Nephron (organoid): Measurements from ENCODE around the gene SFTPA2.
A peak's percentile ranks its signal among the peaks of the same experiment; 100 is the strongest.
"Not testable (repeated sequence)": the region's sequence is repeated elsewhere in the genome, so short reads cannot be mapped to it uniquely, and the experiment has no call there.

Source experiments
- H3K27ac Mint-ChIP-seq, 3 experiments: 2 replicates each; pipeline ENCODE4 v1.8.0; 2020; ENCODE audit warnings: mixed read lengths in 3 of 3, mild to moderate bottlenecking in 2 of 3, moderate library complexity in 1 of 3
- H3K27me3 Mint-ChIP-seq: 2 replicates; pipeline ENCODE4 v1.8.0; 2021; ENCODE audit warnings: low read depth, mild to moderate bottlenecking, moderate library complexity, mixed read lengths
- H3K36me3 Mint-ChIP-seq: 2 replicates; pipeline ENCODE4 v1.8.0; 2020; ENCODE audit warnings: low read depth, mixed read lengths
- H3K4me1 Mint-ChIP-seq: 2 replicates; pipeline ENCODE4 v1.8.0; 2020; ENCODE audit warnings: mixed read lengths
- H3K4me3 Mint-ChIP-seq, 3 experiments: 2 replicates each; pipeline ENCODE4 v1.8.0; 2020; ENCODE audit warnings: mild to moderate bottlenecking in 3 of 3, mixed read lengths in 3 of 3, moderate library complexity in 2 of 3
- H3K9me3 Mint-ChIP-seq: 2 replicates; pipeline ENCODE4 v1.8.0; 2020; ENCODE audit warnings: mixed read lengths
- TF ChIP-seq, protein P1 (sequence below), 3 experiments: fragments of 200-600 bp; sonication (generic); IDR thresholded peaks; one replicate each; pipeline ENCODE4 v1.5.0; 2021; ENCODE audit warnings: antibody characterized with exemption in 3 of 3; ENCODE audit not compliant: unreplicated experiment in 3 of 3

The SFTPA2 gene

DNA sequence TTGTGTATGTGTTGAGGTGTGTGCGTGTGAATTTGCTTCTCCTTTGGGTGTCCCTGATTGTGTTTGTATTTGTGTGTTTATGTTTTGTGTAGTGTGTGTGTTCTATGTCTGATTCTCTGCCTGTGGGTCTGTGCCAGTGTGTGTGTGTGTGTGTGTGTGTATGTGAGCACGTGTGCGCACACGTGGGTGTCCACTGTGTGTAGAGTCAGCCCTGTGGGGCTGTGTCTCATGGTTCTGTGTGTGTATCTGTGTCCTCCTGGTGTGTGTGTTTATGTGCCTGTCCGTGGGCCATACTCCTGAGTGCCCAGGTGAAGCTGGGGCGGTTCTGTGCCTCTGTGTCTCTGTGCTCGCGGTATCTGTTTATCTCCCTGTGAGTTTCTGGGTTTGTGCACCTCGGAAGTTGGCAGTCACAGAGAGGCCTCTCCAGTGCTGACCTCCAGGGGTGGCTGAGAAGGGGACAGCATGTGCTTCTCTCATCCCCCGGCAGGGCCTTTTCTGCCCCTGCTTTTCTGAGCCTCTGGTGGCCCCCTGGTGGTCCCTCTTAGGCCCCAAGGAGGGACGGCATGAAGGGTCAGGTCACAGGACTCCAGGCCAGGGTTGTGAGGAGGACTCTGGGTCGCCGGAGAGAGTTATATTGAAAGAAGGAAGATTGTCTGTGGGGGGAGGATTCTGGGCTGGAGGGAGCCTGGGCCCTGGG is 36.9 kb downstream of the SFTPA2 start:
- H3K4me1 Mint-ChIP-seq, H3K36me3 Mint-ChIP-seq, H3K4me3 Mint-ChIP-seq, H3K27me3 Mint-ChIP-seq, H3K27ac Mint-ChIP-seq, H3K9me3 Mint-ChIP-seq: not testable (repeated sequence)

DNA sequence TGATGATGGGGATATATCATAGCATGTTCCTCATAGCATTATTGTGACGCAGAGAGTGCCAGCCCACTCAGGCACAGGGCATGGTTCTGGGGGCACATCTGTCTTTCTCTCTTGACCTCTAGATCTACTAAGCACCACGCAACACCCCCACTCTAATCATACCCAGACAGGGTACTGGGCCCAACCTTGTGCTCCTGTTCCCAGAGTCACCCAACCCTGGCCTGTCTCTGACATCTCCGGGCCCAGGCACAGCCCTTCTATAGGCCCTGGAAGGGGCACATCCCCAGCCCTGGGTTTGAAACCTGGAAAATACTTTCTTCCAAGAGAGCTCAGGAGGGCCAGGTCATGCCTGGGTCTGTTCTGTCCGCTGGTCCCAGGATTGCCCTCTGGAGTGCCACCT is 37.7 kb downstream of the SFTPA2 start:
- H3K27ac Mint-ChIP-seq, H3K9me3 Mint-ChIP-seq, H3K36me3 Mint-ChIP-seq, H3K4me3 Mint-ChIP-seq, H3K4me1 Mint-ChIP-seq, H3K27me3 Mint-ChIP-seq: not testable (repeated sequence)

DNA sequence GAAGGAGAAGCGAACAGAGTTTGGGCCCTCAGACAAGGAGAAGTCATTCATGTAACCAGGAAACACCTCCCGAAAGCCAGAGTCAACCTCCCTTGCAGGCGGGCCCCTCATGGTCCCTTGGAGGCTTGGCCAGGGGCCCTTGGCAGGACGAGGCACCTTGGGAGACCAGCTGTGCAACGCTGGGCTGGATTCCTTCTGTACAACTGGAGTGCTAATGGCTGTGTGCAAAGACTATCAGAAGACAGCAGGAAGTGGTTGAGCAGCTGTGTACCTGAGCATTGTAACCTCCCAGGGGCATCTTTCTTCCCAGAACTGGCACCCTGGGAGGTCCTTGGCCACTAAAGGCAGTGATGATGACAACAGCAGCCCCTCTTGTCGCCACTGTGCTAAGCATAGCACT is 38.5 kb downstream of the SFTPA2 start:
- H3K9me3 Mint-ChIP-seq, H3K27ac Mint-ChIP-seq, H3K4me1 Mint-ChIP-seq, H3K27me3 Mint-ChIP-seq, H3K36me3 Mint-ChIP-seq, H3K4me3 Mint-ChIP-seq: not testable (repeated sequence)

DNA sequence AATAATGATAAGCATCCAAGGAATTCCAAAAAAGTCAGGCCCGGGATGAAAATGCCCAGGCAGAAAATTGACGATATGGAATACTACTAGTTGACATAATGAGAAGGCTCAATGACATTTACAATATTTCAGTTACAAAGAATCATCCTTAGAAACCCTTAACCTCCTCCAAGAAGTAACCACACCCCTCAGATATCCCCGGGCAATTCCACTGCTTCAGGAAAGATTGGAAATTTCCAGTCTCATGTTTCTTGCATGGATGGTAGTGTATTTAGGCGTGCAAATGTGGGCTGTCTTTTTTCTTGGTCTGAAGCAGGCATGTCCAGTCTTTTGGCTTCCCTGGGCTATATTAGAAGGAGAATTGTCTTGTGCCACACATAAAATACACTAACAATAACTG is 42.6 kb downstream of the SFTPA2 start:
- not testable (repeated sequence) for H3K27me3 Mint-ChIP-seq, H3K9me3 Mint-ChIP-seq, H3K27ac Mint-ChIP-seq, H3K4me3 Mint-ChIP-seq, H3K36me3 Mint-ChIP-seq
- peaks cover 11% of the 10 kb centered on the region for H3K4me1 Mint-ChIP-seq

DNA sequence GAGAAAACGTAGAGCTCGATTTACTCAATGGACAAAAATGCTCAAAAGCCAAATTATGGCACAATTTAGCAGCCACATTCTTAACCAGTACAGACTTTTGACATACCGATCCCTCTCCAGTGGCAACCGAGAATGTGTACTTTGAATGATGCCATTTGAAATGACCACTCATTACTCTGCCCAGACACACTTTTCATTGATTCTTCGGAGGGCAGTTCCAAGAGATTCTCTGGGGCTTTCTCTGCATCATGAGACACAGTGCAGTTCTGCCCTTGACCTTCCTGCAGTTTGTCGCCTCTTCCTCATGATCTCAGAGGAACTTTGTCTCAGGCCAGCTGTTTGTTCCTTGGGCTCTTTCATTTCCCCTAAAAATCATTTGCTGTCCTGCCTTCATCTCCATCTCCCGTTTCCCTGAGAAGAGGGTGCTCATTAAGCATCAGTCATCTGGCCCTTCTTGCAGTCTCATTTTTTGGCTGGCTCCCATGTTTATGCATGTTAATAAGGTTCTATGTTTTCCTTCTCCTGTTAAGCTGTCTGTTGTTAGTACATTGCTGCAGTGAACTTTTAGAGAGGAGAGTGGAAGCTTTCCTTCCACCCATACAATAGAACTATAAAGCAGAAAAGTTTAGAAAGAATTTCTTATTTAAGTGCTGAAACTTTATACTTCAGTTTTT is 43.5 kb downstream of the SFTPA2 start:
- H3K27me3 Mint-ChIP-seq, H3K9me3 Mint-ChIP-seq, H3K36me3 Mint-ChIP-seq, H3K4me3 Mint-ChIP-seq: not testable (repeated sequence)
- Mint-ChIP-seq H3K27ac (peak overlapping the region in 1 of 3 experiments; percentile 22), H3K4me1 (peaks cover 15% of the 10 kb centered on the region)

DNA sequence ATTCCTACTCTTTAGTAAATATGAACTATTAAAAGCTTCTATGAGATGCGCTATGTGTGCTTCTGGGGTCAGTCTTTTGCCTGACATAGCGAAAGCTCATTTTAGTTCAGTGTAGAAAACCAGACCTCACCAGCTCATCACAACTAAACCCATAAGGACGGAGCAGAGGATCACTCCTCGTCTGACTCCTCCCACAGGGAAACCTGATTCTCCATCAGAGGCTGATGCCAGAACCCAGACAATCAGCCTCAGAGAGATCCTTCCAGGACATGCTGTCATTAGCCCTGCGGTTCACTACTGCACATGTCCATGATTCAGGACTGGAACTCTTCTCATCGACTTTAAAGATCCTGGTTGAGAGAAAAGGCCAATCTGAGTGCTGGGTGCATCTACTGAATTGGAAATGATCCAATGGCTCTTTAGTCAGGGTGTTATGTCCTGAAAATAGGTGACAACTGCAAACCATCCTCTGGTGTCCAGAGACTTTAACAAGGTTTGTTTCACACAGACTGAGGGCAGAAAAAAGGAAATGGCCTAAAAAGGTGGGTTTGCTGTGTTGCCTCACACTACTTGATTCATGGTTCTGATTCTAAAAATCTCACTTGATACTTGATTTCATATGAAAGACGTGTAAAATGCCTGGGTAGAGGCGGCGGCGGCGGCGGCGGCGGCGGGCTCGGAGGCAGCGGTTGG is 48.2 kb downstream of the SFTPA2 start, which contains the start of gene EIF5AL1:
TSS of gene EIF5AL1 (plus strand) at position 643 of the 693 bp plus-strand sequence. CDS start 117 bp downstream, outside the sequence.
- Mint-ChIP-seq H3K4me1 (peaks cover 27% of the 10 kb centered on the region), H3K27ac (peak within 1 kb of the TSS in 2 of 3 experiments; percentile 33 to 50)
- H3K4me3 Mint-ChIP-seq, H3K9me3 Mint-ChIP-seq, H3K36me3 Mint-ChIP-seq, H3K27me3 Mint-ChIP-seq: not testable (repeated sequence)

DNA sequence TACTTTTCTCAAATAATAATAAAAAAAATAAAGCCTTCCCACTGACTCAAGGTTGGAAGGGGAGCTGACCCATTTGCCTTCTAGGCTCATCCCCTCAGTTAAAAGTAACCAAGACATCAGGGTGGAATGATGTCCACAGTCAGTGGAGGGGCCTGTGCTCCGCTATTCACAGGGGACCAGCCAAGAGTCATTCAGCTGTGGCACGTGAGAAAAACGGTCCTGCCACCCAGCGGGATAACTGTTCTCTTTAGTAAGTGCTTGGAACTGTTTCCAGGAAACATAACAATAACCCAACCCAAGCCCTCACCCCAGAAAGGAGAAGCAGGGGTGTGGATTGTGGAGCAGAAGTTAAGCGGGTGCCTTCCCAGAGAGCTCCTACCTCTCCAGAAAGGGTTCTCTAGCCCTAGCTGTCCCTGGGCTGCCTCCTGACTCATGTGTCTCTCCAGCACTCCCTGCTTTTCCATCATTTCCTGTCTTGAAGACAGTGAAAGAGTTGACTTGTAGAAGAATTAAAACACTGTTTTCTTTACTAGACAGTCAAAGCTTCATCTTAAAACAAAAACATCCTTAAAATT is 50.2 kb downstream of the SFTPA2 start:
- not testable (repeated sequence) for H3K36me3 Mint-ChIP-seq, H3K9me3 Mint-ChIP-seq, H3K27ac Mint-ChIP-seq, H3K4me3 Mint-ChIP-seq
- H3K27me3 Mint-ChIP-seq: peaks cover 22% of the 10 kb centered on the region
- peaks cover 25% of the 10 kb centered on the region for H3K4me1 Mint-ChIP-seq

DNA sequence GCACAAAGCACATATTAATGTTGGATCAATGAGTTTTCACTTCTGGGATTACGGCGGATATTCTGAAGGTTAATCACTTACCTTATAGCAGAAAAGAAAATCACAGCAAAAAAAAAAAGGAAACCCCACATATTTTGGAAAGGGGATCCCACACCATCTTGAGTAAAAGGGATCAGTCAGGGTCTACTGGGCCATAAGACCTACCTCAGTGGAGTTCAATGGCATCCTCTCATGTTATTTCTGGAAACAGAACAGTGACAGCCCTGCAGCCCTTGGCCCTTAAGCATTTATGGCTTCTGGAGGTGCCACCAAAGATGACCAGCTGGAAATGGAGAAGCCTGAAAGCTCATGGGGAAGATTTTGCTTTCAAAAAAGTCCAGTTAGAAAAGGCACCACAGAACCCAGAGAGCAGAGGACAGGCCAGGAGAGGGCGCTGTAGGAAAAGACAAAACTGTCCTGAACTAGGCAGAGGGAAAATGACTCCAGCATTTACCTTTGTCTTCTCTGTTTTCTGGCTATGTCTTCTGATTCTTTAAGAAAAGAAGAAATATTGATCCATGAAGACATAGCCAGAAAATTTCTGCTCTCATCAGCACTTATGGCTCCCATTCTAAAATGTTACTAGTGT is 50.8 kb downstream of the SFTPA2 start:
- not testable (repeated sequence) for H3K9me3 Mint-ChIP-seq

DNA sequence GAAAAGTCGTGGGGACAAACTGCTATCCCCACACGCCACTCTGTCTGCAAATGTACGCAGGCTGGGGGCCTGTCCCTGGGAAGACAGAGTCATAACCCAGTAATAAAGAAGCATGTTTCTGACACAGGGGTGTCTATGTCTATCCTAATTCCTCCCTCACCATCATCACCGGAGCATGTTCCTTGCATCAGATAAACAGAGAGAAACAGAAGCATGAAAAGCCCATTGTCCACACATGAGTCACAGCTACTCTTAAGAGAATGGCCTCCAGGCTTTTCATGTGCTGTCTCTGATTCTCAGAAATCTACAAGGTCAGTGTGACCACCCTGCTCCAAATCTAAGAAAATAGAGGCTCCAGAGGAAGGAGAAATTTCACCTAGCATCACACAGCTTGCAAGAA is 52.0 kb downstream of the SFTPA2 start:
- H3K27ac Mint-ChIP-seq, H3K36me3 Mint-ChIP-seq, H3K9me3 Mint-ChIP-seq, H3K4me3 Mint-ChIP-seq: not testable (repeated sequence)
- Mint-ChIP-seq H3K4me1 (peaks cover 25% of the 10 kb centered on the region), H3K27me3 (peaks cover 22% of the 10 kb centered on the region)

More for the DNA sequence above, 50.8 kb downstream of the SFTPA2 start:
- Mint-ChIP-seq H3K27me3 (peaks cover 22% of the 10 kb centered on the region), H3K4me1 (peaks cover 25% of the 10 kb centered on the region)
- not testable (repeated sequence) for H3K4me3 Mint-ChIP-seq, H3K27ac Mint-ChIP-seq, H3K36me3 Mint-ChIP-seq

DNA sequence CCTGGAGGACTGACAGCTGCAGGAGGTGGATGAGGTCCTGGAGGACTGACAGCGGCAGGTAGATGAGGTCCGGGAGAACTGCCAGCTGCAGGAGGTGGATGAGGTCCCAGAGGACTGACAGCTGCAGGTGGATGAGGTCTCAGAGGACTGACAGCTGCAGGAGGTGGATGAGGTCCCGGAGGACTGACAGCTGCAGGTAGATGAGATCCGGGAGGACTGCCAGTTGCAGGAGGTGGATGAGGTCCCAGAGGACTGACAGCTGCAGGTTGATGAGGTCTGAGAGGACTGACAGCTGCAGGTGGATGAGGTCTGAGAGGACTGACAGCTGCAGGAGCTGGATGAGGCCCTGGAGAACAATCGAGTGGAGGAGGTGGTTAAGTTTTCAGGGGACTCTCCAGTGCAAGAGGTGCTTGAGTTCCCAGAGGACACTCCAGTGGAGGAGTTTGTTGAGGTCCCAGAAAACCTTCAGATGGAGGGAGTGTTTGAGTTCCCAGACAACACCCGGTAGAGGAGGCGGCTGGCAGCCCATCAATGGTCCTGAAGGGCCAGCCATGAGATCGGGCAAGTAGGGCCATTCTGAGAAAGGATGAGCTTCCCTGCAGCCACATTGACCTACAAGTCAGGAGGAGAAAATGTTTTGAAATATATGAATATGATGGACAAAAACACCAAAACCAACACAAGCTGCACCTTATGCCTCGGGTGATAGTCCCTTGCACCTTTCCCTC is 52.6 kb downstream of the SFTPA2 start:
- Mint-ChIP-seq H3K27me3 (peaks cover 28% of the 10 kb centered on the region), H3K27ac (peak overlapping the region; percentile 52 to 70 (median 58)), H3K4me3 (peak overlapping the region in 1 of 3 experiments; percentile 21), H3K9me3 (no peaks in the 10 kb centered on the region), H3K36me3 (no peaks in the 10 kb centered on the region), H3K4me1 (peaks cover 31% of the 10 kb centered on the region)
- TF ChIP-seq, protein P1, sequence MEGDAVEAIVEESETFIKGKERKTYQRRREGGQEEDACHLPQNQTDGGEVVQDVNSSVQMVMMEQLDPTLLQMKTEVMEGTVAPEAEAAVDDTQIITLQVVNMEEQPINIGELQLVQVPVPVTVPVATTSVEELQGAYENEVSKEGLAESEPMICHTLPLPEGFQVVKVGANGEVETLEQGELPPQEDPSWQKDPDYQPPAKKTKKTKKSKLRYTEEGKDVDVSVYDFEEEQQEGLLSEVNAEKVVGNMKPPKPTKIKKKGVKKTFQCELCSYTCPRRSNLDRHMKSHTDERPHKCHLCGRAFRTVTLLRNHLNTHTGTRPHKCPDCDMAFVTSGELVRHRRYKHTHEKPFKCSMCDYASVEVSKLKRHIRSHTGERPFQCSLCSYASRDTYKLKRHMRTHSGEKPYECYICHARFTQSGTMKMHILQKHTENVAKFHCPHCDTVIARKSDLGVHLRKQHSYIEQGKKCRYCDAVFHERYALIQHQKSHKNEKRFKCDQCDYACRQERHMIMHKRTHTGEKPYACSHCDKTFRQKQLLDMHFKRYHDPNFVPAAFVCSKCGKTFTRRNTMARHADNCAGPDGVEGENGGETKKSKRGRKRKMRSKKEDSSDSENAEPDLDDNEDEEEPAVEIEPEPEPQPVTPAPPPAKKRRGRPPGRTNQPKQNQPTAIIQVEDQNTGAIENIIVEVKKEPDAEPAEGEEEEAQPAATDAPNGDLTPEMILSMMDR (IDR thresholded peaks at IDR 0.05; ENCODE audit: unreplicated experiment in 3 of 3): no peak
